MCF 10A (cell line): ENCODE results near the gene NDUFS8. TPM values are rescaled to one million over a fixed set of nuclear protein-coding genes. Genes with fewer than 3 reads are reported as not detected.

ENCODE experiments used
- BruUV-seq: library from RNA; stranded (reverse); fragments of 400-500 nt; replicated peaks from 2 replicates; lab custom pipeline; 2021; lab: Mats Ljungman, UMichigan
- CTCF ChIA-PET: fragments of 300-600 bp; sonication (Branson Sonifier 250); formaldehyde crosslinking; extraction: SDS; loops from one replicate; lab custom pipeline; 2021; ENCODE audit warnings: antibody characterized with exemption, inconsistent platforms; lab: Yijun Ruan, JAX
- POLR2A ChIA-PET: fragments of 300-600, 350-650 bp; sonication (Branson Sonifier 250); formaldehyde crosslinking; extraction: SDS; loops from one replicate; lab custom pipeline; 2020; ENCODE audit warnings: antibody characterized with exemption, inconsistent platforms; lab: Yijun Ruan, JAX
- DNase-seq: peaks from one replicate; pipeline ENCODE4 v3.0.0-alpha.2; 2018; ENCODE audit not compliant: unreplicated experiment
- H3K27ac Mint-ChIP-seq: one replicate; pipeline ENCODE4 v1.8.0; 2022; ENCODE audit warnings: mild to moderate bottlenecking, low read depth, mixed read lengths; ENCODE audit not compliant: unreplicated experiment
- H3K27me3 Mint-ChIP-seq: one replicate; pipeline ENCODE4 v1.8.0; 2022; ENCODE audit warnings: mixed read lengths; ENCODE audit not compliant: insufficient read depth, unreplicated experiment
- H3K36me3 Mint-ChIP-seq: one replicate; pipeline ENCODE4 v1.8.0; 2022; ENCODE audit warnings: mild to moderate bottlenecking, moderate library complexity, mixed read lengths; ENCODE audit not compliant: insufficient read depth, unreplicated experiment
- H3K4me1 Mint-ChIP-seq: one replicate; pipeline ENCODE4 v1.8.0; 2022; ENCODE audit warnings: mixed read lengths; ENCODE audit not compliant: insufficient read depth, unreplicated experiment
- H3K4me3 Mint-ChIP-seq: one replicate; pipeline ENCODE4 v1.8.0; 2022; ENCODE audit warnings: mild to moderate bottlenecking, moderate library complexity, mixed read lengths; ENCODE audit not compliant: unreplicated experiment
- H3K9me3 Mint-ChIP-seq: one replicate; pipeline ENCODE4 v1.8.0; 2022; ENCODE audit warnings: mixed read lengths; ENCODE audit not compliant: unreplicated experiment
- intact Hi-C: fragments of 100-400 bp; cut with micrococcal nuclease; formaldehyde crosslinking; loops from 2 replicates; pipeline ENCODE4 v1.14.1; 2022
- total RNA-seq: library from RNA; stranded (reverse); gene quantifications from 2 replicates; pipeline ENCODE4 v1.2.3, GENCODE V29; 2022
- TF ChIP-seq, protein P1 (sequence below): fragments of 200-600 bp; IDR thresholded peaks from one replicate; pipeline ENCODE4 v1.8.0; 2022; ENCODE audit warnings: antibody characterized with exemption, mild to moderate bottlenecking; ENCODE audit not compliant: unreplicated experiment

NDUFS8 gene
- total RNA-seq, 1 experiment from 2014 or later: 211 TPM

GRCh38 chr11:67999201-67999629 is 31.3 kb upstream of the NDUFS8 start:
- no peaks in the 10 kb centered on the region for H3K4me1 Mint-ChIP-seq
- no peak for DNase-seq
- CTCF ChIA-PET: no interaction called here
- peaks cover 9% of the 10 kb centered on the region for H3K36me3 Mint-ChIP-seq
- intact Hi-C loops: no loop called here
- no peaks in the 10 kb centered on the region for H3K27me3 Mint-ChIP-seq
- H3K27ac Mint-ChIP-seq: no peak overlapping the region
- POLR2A ChIA-PET: no interaction called here
- TF ChIP-seq, protein P1, sequence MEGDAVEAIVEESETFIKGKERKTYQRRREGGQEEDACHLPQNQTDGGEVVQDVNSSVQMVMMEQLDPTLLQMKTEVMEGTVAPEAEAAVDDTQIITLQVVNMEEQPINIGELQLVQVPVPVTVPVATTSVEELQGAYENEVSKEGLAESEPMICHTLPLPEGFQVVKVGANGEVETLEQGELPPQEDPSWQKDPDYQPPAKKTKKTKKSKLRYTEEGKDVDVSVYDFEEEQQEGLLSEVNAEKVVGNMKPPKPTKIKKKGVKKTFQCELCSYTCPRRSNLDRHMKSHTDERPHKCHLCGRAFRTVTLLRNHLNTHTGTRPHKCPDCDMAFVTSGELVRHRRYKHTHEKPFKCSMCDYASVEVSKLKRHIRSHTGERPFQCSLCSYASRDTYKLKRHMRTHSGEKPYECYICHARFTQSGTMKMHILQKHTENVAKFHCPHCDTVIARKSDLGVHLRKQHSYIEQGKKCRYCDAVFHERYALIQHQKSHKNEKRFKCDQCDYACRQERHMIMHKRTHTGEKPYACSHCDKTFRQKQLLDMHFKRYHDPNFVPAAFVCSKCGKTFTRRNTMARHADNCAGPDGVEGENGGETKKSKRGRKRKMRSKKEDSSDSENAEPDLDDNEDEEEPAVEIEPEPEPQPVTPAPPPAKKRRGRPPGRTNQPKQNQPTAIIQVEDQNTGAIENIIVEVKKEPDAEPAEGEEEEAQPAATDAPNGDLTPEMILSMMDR: no peak
- no TSS peak for BruUV-seq
- no peak overlapping the region for H3K4me3 Mint-ChIP-seq
- H3K9me3 Mint-ChIP-seq: no peaks in the 10 kb centered on the region

GRCh38 chr11:67999704-68000103 is 30.8 kb upstream of the NDUFS8 start:
- no peaks in the 10 kb centered on the region for H3K9me3 Mint-ChIP-seq
- no TSS peak for BruUV-seq
- TF ChIP-seq, protein P1: no peak
- peaks cover 9% of the 10 kb centered on the region for H3K36me3 Mint-ChIP-seq
- POLR2A ChIA-PET: no interaction called here
- no peak for DNase-seq
- H3K27me3 Mint-ChIP-seq: no peaks in the 10 kb centered on the region
- H3K27ac Mint-ChIP-seq: no peak overlapping the region
- CTCF ChIA-PET: interaction anchor here (1.1 kb wide), 1 partner anchor 147 kb away, joined by 3 read pairs; no protein-coding TSS in a partner anchor
- no peak overlapping the region for H3K4me3 Mint-ChIP-seq
- intact Hi-C loops: no loop called here
- no peaks in the 10 kb centered on the region for H3K4me1 Mint-ChIP-seq

- no peaks in the 10 kb centered on the region for H3K27me3 Mint-ChIP-seq
- no TSS peak for BruUV-seq
- H3K27ac Mint-ChIP-seq: no peak overlapping the region
- ChIA-PET POLR2A (interaction anchor here (0.7 to 1.7 kb wide), 4 partner anchors 9 to 247 kb away, joined by 3 to 5 read pairs (median 4); no protein-coding TSS in a partner anchor), CTCF (interaction anchor here (0.6 to 1.0 kb wide), 2 partner anchors 22 to 196 kb away, joined by 3 to 5 read pairs; no protein-coding TSS in a partner anchor)
- no peak for DNase-seq
- H3K4me1 Mint-ChIP-seq: no peaks in the 10 kb centered on the region
- H3K4me3 Mint-ChIP-seq: peak overlapping the region; percentile 74
- intact Hi-C loops: no loop called here
- no peaks in the 10 kb centered on the region for H3K9me3 Mint-ChIP-seq
- TF ChIP-seq, protein P1: no peak
- no peaks in the 10 kb centered on the region for H3K36me3 Mint-ChIP-seq
These were observed 27.9 kb upstream of the NDUFS8 start for GRCh38 chr11:68002575-68002937.

DNA sequence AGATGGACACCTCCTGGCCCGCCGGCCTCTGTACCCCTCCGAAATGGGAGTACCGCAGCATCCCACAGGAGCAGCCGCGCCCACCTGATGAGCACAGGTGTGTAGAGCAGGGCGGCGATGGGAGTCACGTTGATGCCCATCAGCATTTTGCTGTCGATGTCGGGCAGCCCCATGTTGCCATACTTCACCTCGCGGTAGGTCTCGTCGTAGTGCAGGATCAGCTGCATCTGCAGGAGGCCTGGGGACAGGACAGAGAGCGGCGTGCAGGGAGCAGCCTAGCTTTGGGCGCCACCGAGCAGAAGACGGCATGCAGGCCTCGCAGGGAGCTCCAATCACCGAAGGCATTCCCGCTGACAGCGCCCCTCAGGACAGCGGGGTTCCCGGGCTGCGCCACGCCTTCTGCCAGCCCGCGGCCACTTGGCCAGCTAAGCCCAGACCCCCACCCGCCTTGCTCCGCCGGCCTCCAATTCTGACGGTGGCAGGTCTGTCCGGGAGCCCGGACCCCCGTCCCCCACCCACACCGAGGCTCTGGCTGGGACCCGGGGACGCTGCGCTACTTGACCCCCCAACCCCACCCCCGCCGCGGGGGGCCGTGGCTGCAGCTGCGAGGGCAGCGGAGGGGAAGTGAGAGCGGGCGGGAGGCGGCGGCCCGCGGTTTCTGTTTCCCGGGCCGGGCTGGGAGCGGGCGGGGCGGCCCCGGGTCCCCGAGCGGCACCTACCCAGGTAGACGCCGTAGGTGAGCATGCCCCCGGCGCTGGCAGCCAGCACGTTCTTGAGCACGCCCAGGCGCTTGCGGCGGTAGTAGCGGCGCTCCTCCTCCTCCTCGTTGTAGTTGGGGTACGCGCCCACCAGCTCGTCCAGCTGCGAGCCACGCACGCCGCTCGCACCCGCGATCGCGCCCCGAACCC is 27.3 kb upstream of the NDUFS8 start:
- ChIA-PET CTCF (interaction anchor here (0.6 to 1.0 kb wide), 3 partner anchors 22 to 303 kb away, joined by 3 to 5 read pairs (median 3); no protein-coding TSS in a partner anchor), POLR2A (interaction anchor here (1.0 to 1.7 kb wide), 3 partner anchors 9 to 11 kb away, joined by 4 to 5 read pairs (median 4); no protein-coding TSS in a partner anchor)
- intact Hi-C loops: no loop called here
- Mint-ChIP-seq H3K36me3 (no peaks in the 10 kb centered on the region), H3K4me3 (peak overlapping the region; percentile 74), H3K4me1 (no peaks in the 10 kb centered on the region), H3K27me3 (no peaks in the 10 kb centered on the region), H3K27ac (no peak overlapping the region), H3K9me3 (no peaks in the 10 kb centered on the region)
- no TSS peak for BruUV-seq
- TF ChIP-seq, protein P1: no peak
- DNase-seq: no peak
